Activated T-helper 17 cell treated with anti-CD3 and anti-CD28 coated beads, Interleukin-2, amount 50 U/mL, for 72 hours (primary cell): ENCODE measurements around the gene KLHDC1. TPM values are rescaled to one million over a fixed set of nuclear protein-coding genes. Genes with fewer than 3 reads are reported as not detected.
"Not testable (repeated sequence)": the region's sequence is repeated elsewhere in the genome, so short reads cannot be mapped to it uniquely, and the experiment has no call there.

Experiments used
- ATAC-seq: fragments of 150-1000 bp; cut with Tn5 transposase; replicated peaks from 2 replicates; pipeline ENCODE4 v1.10.0; 2021; ENCODE audit warnings: mild to moderate bottlenecking, moderate library complexity
- H3K27ac Mint-ChIP-seq: one replicate; pipeline ENCODE4 v1.8.0; 2022; ENCODE audit warnings: mixed read lengths
- H3K27me3 Mint-ChIP-seq: one replicate; pipeline ENCODE4 v1.8.0; 2022; ENCODE audit warnings: mixed read lengths
- H3K36me3 Mint-ChIP-seq: one replicate; pipeline ENCODE4 v1.8.0; 2022; ENCODE audit warnings: low read depth, mild to moderate bottlenecking, mixed read lengths
- H3K4me1 Mint-ChIP-seq: one replicate; pipeline ENCODE4 v1.8.0; 2022; ENCODE audit warnings: mixed read lengths
- H3K4me3 Mint-ChIP-seq: one replicate; pipeline ENCODE4 v1.8.0; 2022; ENCODE audit warnings: mild to moderate bottlenecking, mixed read lengths
- H3K9me3 Mint-ChIP-seq: one replicate; pipeline ENCODE4 v1.8.0; 2022; ENCODE audit warnings: mixed read lengths
- total RNA-seq, 2 donors: library from RNA; stranded (reverse); gene quantifications; one replicate each; pipeline ENCODE4 v1.2.3, GENCODE V29; 2022

The KLHDC1 gene
- total RNA-seq, 2 donors from 2014 or later, result 0.97 to 1.5 TPM

DNA sequence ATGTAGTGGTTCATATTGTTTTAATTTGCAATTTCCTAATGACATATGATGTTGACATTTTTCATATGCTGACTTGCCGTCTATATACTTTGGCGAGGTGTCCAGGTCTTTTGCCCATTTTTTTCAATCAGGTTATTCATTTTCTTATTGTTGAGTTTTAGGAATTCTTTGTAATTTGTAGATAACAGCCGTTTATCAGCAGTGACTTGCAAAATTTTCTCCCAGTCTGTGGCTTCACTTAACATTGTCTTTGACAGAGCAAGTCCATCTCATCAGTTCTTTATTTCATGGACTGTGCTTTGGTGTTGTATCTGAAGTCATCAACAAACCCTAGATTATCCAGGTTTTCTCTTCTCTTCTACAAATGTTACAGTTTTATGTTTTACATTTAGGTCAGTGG, 62.5 kb downstream of the KLHDC1 start:
- ATAC-seq, result no peak
- Mint-ChIP-seq H3K4me1 (no peaks in the 10 kb centered on the region), H3K27ac (no peak overlapping the region), H3K36me3 (no peaks in the 10 kb centered on the region), H3K27me3 (no peaks in the 10 kb centered on the region), H3K4me3 (no peak overlapping the region), H3K9me3 (no peaks in the 10 kb centered on the region)

DNA sequence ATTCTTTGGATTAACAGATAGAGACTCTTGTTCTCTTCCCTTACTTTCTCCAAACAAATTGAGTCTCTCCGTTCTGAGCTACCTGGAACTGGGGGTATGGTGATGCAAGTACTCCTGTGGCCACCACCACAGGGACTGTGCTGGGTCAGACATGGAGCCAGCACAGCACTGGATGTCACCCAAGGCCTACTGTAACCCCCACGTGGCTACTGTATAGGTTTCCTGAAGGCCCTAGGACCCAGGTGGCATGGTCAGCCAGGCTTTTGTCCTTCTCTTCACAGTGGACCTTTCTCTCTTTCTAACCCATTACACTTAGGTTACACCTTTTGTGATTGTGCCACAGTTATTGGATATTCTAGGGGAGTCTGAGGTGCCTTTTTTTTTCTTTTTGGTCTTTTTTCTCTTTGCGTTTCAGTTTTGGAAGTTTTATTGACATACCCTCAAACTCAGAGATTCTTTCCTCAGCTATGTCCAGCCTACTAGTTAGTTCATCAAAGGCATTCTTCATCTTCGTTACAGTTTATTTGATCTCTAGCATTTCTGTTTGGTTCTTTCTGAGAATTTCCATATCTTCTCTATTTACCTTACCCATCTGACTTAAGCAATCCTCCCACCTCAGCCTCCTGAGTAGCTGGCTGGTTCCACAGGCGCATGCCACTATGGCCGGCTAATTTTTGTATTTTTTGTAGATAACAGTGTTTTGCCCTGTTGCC, 69.1 kb downstream of the KLHDC1 start:
- Mint-ChIP-seq H3K27ac (no peak overlapping the region), H3K36me3 (no peaks in the 10 kb centered on the region), H3K4me3 (no peak overlapping the region), H3K4me1 (no peaks in the 10 kb centered on the region), H3K27me3 (no peaks in the 10 kb centered on the region), H3K9me3 (no peaks in the 10 kb centered on the region)
- ATAC-seq, result no peak

DNA sequence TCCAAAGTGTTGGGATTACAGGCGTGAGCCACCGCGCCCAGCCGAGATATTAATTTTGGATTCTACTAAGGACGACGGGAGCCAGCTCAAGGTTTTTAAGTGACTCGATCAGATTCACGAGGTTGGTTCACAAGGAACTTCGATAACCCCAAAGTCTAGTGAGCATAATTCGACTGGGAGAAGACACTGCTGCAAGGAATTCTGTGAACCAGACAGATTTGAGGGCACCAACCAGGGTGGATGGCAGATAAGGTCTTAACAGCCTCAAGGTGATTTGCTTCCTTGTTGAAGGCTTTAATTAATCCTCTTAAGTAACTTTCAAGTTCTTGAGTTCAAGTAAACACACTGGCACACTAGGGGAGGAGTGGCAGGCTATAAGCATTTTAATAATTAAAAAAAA, 73.9 kb downstream of the KLHDC1 start:
- H3K9me3 Mint-ChIP-seq, result no peaks in the 10 kb centered on the region
- ATAC-seq, result no peak
- H3K4me1 Mint-ChIP-seq, result peaks cover 4% of the 10 kb centered on the region
- peak overlapping the region; percentile 91 for H3K4me3 Mint-ChIP-seq
- peaks cover 9% of the 10 kb centered on the region for H3K36me3 Mint-ChIP-seq
- H3K27me3 Mint-ChIP-seq, result no peaks in the 10 kb centered on the region
- peak overlapping the region; percentile 98 for H3K27ac Mint-ChIP-seq

- H3K9me3 Mint-ChIP-seq, result no peaks in the 10 kb centered on the region
- ATAC-seq, result no peak
- peaks cover 9% of the 10 kb centered on the region for H3K36me3 Mint-ChIP-seq
- peaks cover 4% of the 10 kb centered on the region for H3K4me1 Mint-ChIP-seq
- peak overlapping the region; percentile 91 for H3K4me3 Mint-ChIP-seq
- no peaks in the 10 kb centered on the region for H3K27me3 Mint-ChIP-seq
- peak overlapping the region; percentile 98 for H3K27ac Mint-ChIP-seq
Measured at GRCh38 chr14:49767270-49767570, 74.3 kb downstream of the KLHDC1 start.

DNA sequence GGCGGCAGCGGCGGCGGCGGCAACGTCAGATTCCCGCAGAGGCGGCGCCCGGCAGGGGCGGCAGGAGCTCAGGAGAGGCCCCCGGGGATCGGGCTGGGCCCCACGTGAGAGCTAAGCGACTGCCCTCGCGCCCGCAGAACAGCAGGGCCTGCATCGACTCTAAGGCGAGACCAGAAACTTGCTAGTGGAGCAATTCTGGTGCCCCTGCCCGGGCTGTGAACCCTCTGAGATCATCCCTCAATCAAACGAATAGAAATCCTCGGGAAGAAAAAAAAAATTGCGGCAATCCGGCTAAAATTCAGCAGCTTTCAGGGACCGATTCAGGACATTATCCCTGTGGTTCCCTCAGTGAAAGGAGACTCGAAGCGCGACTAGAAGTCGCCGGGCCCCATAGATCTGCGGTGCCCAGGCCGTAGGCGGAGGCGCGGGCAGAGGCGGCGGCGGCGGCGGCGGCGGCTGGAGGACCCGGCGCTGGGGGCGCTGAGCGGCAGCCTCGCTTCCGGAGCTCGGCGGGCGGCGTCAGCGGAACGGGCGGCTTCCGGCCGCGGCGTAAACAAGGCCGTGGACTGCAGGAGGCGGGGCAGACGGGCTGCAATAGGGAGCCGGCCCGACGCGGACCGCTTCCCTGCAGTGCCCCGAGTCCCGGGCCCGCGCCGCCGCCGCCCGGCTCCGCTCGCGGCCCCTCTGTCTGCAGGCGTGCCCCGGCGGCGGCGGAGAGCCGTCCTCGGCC, 74.8 kb downstream of the KLHDC1 start, which contains the start of gene KLHDC2:
Gene KLHDC2 (plus strand): TSS at position 583 of the 730 bp plus-strand sequence. CDS start 316 bp downstream, outside the sequence.
- H3K27me3 Mint-ChIP-seq, result no peaks in the 10 kb centered on the region
- peak; percentile 85 for ATAC-seq
- H3K9me3 Mint-ChIP-seq, result no peaks in the 10 kb centered on the region
- H3K4me1 Mint-ChIP-seq, result peaks cover 4% of the 10 kb centered on the region
- H3K27ac Mint-ChIP-seq, result peak within 1 kb of the TSS; percentile 98
- H3K36me3 Mint-ChIP-seq, result peaks cover 9% of the 10 kb centered on the region
- H3K4me3 Mint-ChIP-seq, result peak within 1 kb of the TSS; percentile 91

GRCh38 chr14:49768301-49769121, 75.6 kb downstream of the KLHDC1 start:
- peaks cover 9% of the 10 kb centered on the region for H3K36me3 Mint-ChIP-seq
- H3K27ac Mint-ChIP-seq, result peak overlapping the region; percentile 98
- peak; percentile 78 for ATAC-seq
- no peaks in the 10 kb centered on the region for H3K27me3 Mint-ChIP-seq
- H3K4me1 Mint-ChIP-seq, result peaks cover 4% of the 10 kb centered on the region
- H3K9me3 Mint-ChIP-seq, result no peaks in the 10 kb centered on the region
- peak overlapping the region; percentile 91 for H3K4me3 Mint-ChIP-seq

- no peak for ATAC-seq
- no peaks in the 10 kb centered on the region for H3K27me3 Mint-ChIP-seq
Measured at GRCh38 chr14:49769171-49769570, 76.3 kb downstream of the KLHDC1 start.

GRCh38 chr14:49769581-49770211, 76.8 kb downstream of the KLHDC1 start:
- no peaks in the 10 kb centered on the region for H3K27me3 Mint-ChIP-seq
- peak overlapping the region; percentile 91 for H3K4me3 Mint-ChIP-seq
- H3K36me3 Mint-ChIP-seq, result peaks cover 16% of the 10 kb centered on the region
- H3K27ac Mint-ChIP-seq, result peak overlapping the region; percentile 98
- ATAC-seq, result no peak
- H3K9me3 Mint-ChIP-seq, result no peaks in the 10 kb centered on the region
- peaks cover 4% of the 10 kb centered on the region for H3K4me1 Mint-ChIP-seq

More at GRCh38 chr14:49769171-49769570, 76.3 kb downstream of the KLHDC1 start:
- H3K4me1 Mint-ChIP-seq, result peaks cover 4% of the 10 kb centered on the region
- H3K4me3 Mint-ChIP-seq, result peak overlapping the region; percentile 91
- no peaks in the 10 kb centered on the region for H3K9me3 Mint-ChIP-seq
- peaks cover 11% of the 10 kb centered on the region for H3K36me3 Mint-ChIP-seq
- H3K27ac Mint-ChIP-seq, result peak overlapping the region; percentile 98

- no peaks in the 10 kb centered on the region for H3K27me3 Mint-ChIP-seq
- peaks cover 22% of the 10 kb centered on the region for H3K36me3 Mint-ChIP-seq
- H3K4me1 Mint-ChIP-seq, result peaks cover 4% of the 10 kb centered on the region
- ATAC-seq, result no peak
- no peaks in the 10 kb centered on the region for H3K9me3 Mint-ChIP-seq
- H3K27ac Mint-ChIP-seq, result peak overlapping the region; percentile 65
- H3K4me3 Mint-ChIP-seq, result peak overlapping the region; percentile 91
Measured at GRCh38 chr14:49770212-49770817, 77.4 kb downstream of the KLHDC1 start.

DNA sequence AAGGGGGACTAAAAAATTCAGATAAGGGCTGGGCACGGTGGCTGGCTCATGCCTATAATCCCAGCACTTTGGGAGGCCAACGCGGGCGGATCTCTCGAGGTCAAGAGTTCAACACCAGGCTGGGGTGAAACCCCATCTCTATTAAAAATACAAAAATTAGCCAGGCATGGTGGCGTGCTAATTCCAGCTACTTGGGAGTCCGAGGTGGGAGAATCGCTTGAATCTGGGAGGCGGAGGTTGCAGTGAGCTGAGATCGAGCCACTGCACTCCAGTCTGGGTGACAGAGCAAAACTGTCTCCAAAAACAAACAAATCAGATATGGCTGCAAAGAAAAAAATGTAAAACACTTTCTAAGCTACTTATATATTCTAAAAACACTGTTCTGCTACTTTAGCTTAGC, 78.8 kb downstream of the KLHDC1 start:
- not testable (repeated sequence) for H3K27ac Mint-ChIP-seq, H3K4me1 Mint-ChIP-seq, H3K4me3 Mint-ChIP-seq, H3K9me3 Mint-ChIP-seq, H3K27me3 Mint-ChIP-seq, ATAC-seq
- H3K36me3 Mint-ChIP-seq, result peaks cover 33% of the 10 kb centered on the region

GRCh38 chr14:49774106-49774505, 81.2 kb downstream of the KLHDC1 start:
- Mint-ChIP-seq H3K4me3 (no peak overlapping the region), H3K27ac (no peak overlapping the region), H3K27me3 (no peaks in the 10 kb centered on the region), H3K4me1 (peaks cover 2% of the 10 kb centered on the region), H3K9me3 (no peaks in the 10 kb centered on the region), H3K36me3 (peaks cover 48% of the 10 kb centered on the region)
- no peak for ATAC-seq

DNA sequence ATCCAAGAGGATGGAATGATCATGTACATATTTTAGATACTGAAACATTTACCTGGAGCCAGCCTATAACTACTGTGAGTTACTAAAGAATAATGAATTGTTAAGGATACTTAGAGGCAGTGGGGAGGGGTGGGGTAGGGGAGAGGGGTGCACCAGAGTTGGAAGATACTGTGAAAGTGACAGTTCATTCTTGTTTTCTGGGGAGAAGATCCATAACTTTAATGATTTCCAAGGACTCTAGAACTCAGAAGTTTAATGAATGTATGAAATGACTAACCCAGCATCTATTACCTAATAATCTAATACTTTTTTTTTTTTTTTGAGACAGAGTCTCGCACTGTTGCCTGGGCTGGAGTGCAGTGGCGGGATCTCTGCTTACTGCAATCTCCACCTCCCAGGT, 85.5 kb downstream of the KLHDC1 start:
- H3K36me3 Mint-ChIP-seq, result peaks cover 91% of the 10 kb centered on the region
- no peaks in the 10 kb centered on the region for H3K4me1 Mint-ChIP-seq
- H3K9me3 Mint-ChIP-seq, result no peaks in the 10 kb centered on the region
- H3K4me3 Mint-ChIP-seq, result no peak overlapping the region
- H3K27me3 Mint-ChIP-seq, result no peaks in the 10 kb centered on the region
- ATAC-seq, result no peak
- H3K27ac Mint-ChIP-seq, result no peak overlapping the region

DNA sequence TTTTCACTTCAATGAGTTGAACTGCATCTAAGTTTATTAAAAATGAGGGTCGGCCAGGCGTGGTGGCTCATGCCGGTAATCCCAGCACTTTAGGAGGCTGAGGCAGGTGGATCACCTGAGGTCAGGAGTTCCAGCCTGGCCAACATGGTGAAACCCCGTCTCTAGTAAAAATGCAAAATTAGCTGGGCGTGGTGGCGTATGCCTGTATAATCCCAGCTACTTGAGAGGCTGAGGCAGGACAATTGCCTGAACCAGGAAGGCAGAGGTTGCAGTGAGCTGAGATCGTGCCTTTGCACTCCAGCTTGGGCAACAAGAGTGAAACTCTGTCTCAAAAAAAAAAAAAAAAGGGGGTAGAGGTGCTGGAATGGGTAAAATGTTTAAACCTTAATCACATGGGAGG, 88.1 kb downstream of the KLHDC1 start:
- not testable (repeated sequence) for H3K4me1 Mint-ChIP-seq, ATAC-seq, H3K27ac Mint-ChIP-seq, H3K27me3 Mint-ChIP-seq, H3K9me3 Mint-ChIP-seq, H3K4me3 Mint-ChIP-seq
- peaks cover 97% of the 10 kb centered on the region for H3K36me3 Mint-ChIP-seq
